H9 (cell line): Measurements from ENCODE around the gene SMC5. TPM values are rescaled to one million over a fixed set of nuclear protein-coding genes. Genes with fewer than 3 reads are reported as not detected.

ENCODE experiments used
- DNase-seq: peaks from one replicate; pipeline ENCODE4 v3.0.0-alpha.2; 2017
- H2AFZ ChIP-seq: one replicate; pipeline ENCODE4 v1.6.1; 2013; ENCODE audit warnings: mild to moderate bottlenecking, low read length, control low read depth, moderate library complexity
- H2AK5ac ChIP-seq: 2 replicates; pipeline ENCODE4 v1.6.1; 2013; ENCODE audit warnings: low read length, control low read depth, mixed read lengths; ENCODE audit not compliant: insufficient read length
- H2BK120ac ChIP-seq: one replicate; pipeline ENCODE4 v1.6.1; 2013; ENCODE audit warnings: low read depth, mild to moderate bottlenecking, low read length, control low read depth, inconsistent platforms; ENCODE audit not compliant: poor library complexity, severe bottlenecking
- H2BK12ac ChIP-seq: 2 replicates; pipeline ENCODE4 v1.6.1; 2013; ENCODE audit warnings: low read length, control low read depth, mixed read lengths, low read depth; ENCODE audit not compliant: insufficient read length
- H2BK15ac ChIP-seq: 2 replicates; pipeline ENCODE4 v1.6.1; 2013; ENCODE audit warnings: low read depth, low read length, control low read depth
- H2BK20ac ChIP-seq: one replicate; pipeline ENCODE4 v1.6.1; 2013; ENCODE audit warnings: low read depth, mild to moderate bottlenecking, low read length, control low read depth, inconsistent platforms; ENCODE audit not compliant: poor library complexity, severe bottlenecking
- H2BK5ac ChIP-seq: 2 replicates; pipeline ENCODE4 v1.6.1; 2013; ENCODE audit warnings: low read length, control low read depth, mixed read lengths; ENCODE audit not compliant: insufficient read length
- H3K14ac ChIP-seq: 2 replicates; pipeline ENCODE4 v1.6.1; 2013; ENCODE audit warnings: low read length, control low read depth; ENCODE audit not compliant: insufficient read depth
- H3K18ac ChIP-seq: 2 replicates; pipeline ENCODE4 v1.6.1; 2013; ENCODE audit warnings: low read depth, mild to moderate bottlenecking, mixed read lengths, low read length, control low read depth; ENCODE audit not compliant: insufficient read length
- H3K23ac ChIP-seq: 2 replicates; pipeline ENCODE4 v1.6.1; 2013; ENCODE audit warnings: low read length, control low read depth, mixed read lengths, low read depth; ENCODE audit not compliant: insufficient read length
- H3K23me2 ChIP-seq: 2 replicates; pipeline ENCODE4 v1.6.1; 2013; ENCODE audit warnings: low read depth, mild to moderate bottlenecking, mixed read lengths, low read length, control low read depth; ENCODE audit not compliant: insufficient read length, poor library complexity, severe bottlenecking
- H3K27ac ChIP-seq: 2 replicates; pipeline ENCODE4 v1.5.1; 2013; ENCODE audit warnings: low read length, control low read depth, mixed read lengths, low read depth; ENCODE audit not compliant: insufficient read length
- H3K27me3 ChIP-seq: 2 replicates; pipeline ENCODE4 v1.6.1; 2013; ENCODE audit warnings: low read length, control low read depth, inconsistent platforms; ENCODE audit not compliant: insufficient read depth
- H3K4ac ChIP-seq: 2 replicates; pipeline ENCODE4 v1.6.1; 2013; ENCODE audit warnings: low read depth, mild to moderate bottlenecking, control low read depth, inconsistent platforms, low read length, moderate library complexity
- H3K4me1 ChIP-seq: 2 replicates; pipeline ENCODE4 v1.6.1; 2013; ENCODE audit warnings: low read length, control low read depth, inconsistent platforms; ENCODE audit not compliant: insufficient read depth
- H3K4me2 ChIP-seq: 2 replicates; pipeline ENCODE4 v1.6.1; 2013; ENCODE audit warnings: low read length, control low read depth, mixed read lengths; ENCODE audit not compliant: insufficient read length, insufficient read depth
- H3K56ac ChIP-seq: 2 replicates; pipeline ENCODE4 v1.6.1; 2013; ENCODE audit warnings: low read depth, mild to moderate bottlenecking, mixed read lengths, low read length, control low read depth; ENCODE audit not compliant: insufficient read length
- H3K79me1 ChIP-seq: 2 replicates; pipeline ENCODE4 v1.6.1; 2013; ENCODE audit warnings: low read depth, mild to moderate bottlenecking, moderate library complexity, low read length, control low read depth, inconsistent platforms; ENCODE audit not compliant: insufficient read depth, poor library complexity, severe bottlenecking
- H3K79me2 ChIP-seq: 2 replicates; pipeline ENCODE4 v1.6.1; 2013; ENCODE audit warnings: low read length, control low read depth, inconsistent platforms; ENCODE audit not compliant: insufficient read depth
- H3K9ac ChIP-seq: 2 replicates; pipeline ENCODE4 v1.6.1; 2013; ENCODE audit warnings: low read length, control low read depth, mixed read lengths; ENCODE audit not compliant: insufficient read length; ENCODE audit errors: extremely low read depth
- H3K9me3 ChIP-seq: one replicate; pipeline ENCODE4 v1.6.1; 2013; ENCODE audit warnings: low read depth, low read length, inconsistent platforms; ENCODE audit not compliant: control insufficient read depth
- H3T11ph ChIP-seq: one replicate; pipeline ENCODE4 v1.6.1; 2013; ENCODE audit warnings: mild to moderate bottlenecking, low read length, control low read depth, inconsistent platforms
- H4K20me1 ChIP-seq: one replicate; pipeline ENCODE4 v1.6.1; 2013; ENCODE audit not compliant: control insufficient read depth, insufficient read length, insufficient read depth
- H4K5ac ChIP-seq: 2 replicates; pipeline ENCODE4 v1.6.1; 2013; ENCODE audit warnings: low read depth, mild to moderate bottlenecking, mixed read lengths, low read length, control low read depth; ENCODE audit not compliant: insufficient read length
- H4K8ac ChIP-seq: replicated peaks from 2 replicates; pipeline ENCODE4 v1.6.1; 2013; ENCODE audit warnings: low read length, control low read depth, mixed read lengths, low read depth; ENCODE audit not compliant: insufficient read length
- H4K91ac ChIP-seq: 2 replicates; pipeline ENCODE4 v1.6.1; 2013; ENCODE audit warnings: low read depth, mild to moderate bottlenecking, moderate library complexity, mixed read lengths, low read length, control low read depth; ENCODE audit not compliant: insufficient read length
- H3K27ac Mint-ChIP-seq, 3 experiments: 2 replicates in 2 of 3; 3 replicates in 1 of 3; pipeline ENCODE4 v1.8.0; 2020 to 2021; ENCODE audit warnings: mixed read lengths in 3 of 3, mild to moderate bottlenecking in 1 of 3, moderate library complexity in 1 of 3
- H3K27me3 Mint-ChIP-seq: 2 replicates; pipeline ENCODE4 v1.8.0; 2021; ENCODE audit warnings: low read depth, mild to moderate bottlenecking, moderate library complexity, mixed read lengths
- H3K36me3 Mint-ChIP-seq, 3 experiments: 2 replicates in 2 of 3; 3 replicates in 1 of 3; pipeline ENCODE4 v1.8.0; 2020 to 2021; ENCODE audit warnings: low read depth in 3 of 3, mixed read lengths in 3 of 3; ENCODE audit not compliant: insufficient read depth in 1 of 3
- H3K4me1 Mint-ChIP-seq, 2 experiments: 2 replicates each; pipeline ENCODE4 v1.8.0; 2020; ENCODE audit warnings: mixed read lengths in 2 of 2
- H3K4me3 Mint-ChIP-seq, 2 experiments: 2 replicates in 1 of 2; 3 replicates in 1 of 2; pipeline ENCODE4 v1.8.0; 2020 to 2021; ENCODE audit warnings: mild to moderate bottlenecking in 2 of 2, mixed read lengths in 2 of 2, moderate library complexity in 1 of 2
- H3K9me3 Mint-ChIP-seq, 2 experiments: 2 replicates in 1 of 2; 3 replicates in 1 of 2; pipeline ENCODE4 v1.8.0; 2020; ENCODE audit warnings: mild to moderate bottlenecking in 2 of 2, mixed read lengths in 2 of 2, moderate library complexity in 1 of 2
- CTCF ChIP-seq: fragments of 200-600 bp; sonication (generic); conservative IDR thresholded peaks from 3 replicates; pipeline ENCODE4 v1.8.0; 2021; ENCODE audit warnings: antibody characterized with exemption, mild to moderate bottlenecking
- WGBS: extraction: QIAGEN DNeasy Blood & Tissue Kit; methylation state at CpG from one replicate; pipeline ENCODE4 v1.1.7; 2013; ENCODE audit warnings: missing lambda C conversion rate, low lambda C conversion rate, mixed read lengths; ENCODE audit not compliant: insufficient read length; ENCODE audit errors: extremely low coverage; 5-methylcytosine and 5-hydroxymethylcytosine counted together
- total RNA-seq: library from RNA; stranded (reverse); gene quantifications from 2 replicates; pipeline ENCODE4 v1.2.1, GENCODE V29; 2021

Gene SMC5
- total RNA-seq, 1 experiment from 2014 or later: 29.6 TPM

GRCh38 chr9:70403166-70403565, 144.4 kb downstream of the SMC5 start:
- H4K5ac ChIP-seq: no peak overlapping the region
- H2BK120ac ChIP-seq: no peak overlapping the region
- no peak overlapping the region for H3K14ac ChIP-seq
- H3K18ac ChIP-seq: no peak overlapping the region
- no peak overlapping the region for H4K8ac ChIP-seq
- peaks cover 18 to 20% of the 10 kb centered on the region in 2 experiments for H3K4me1 Mint-ChIP-seq
- WGBS: no CpG with 5 or more reads among the region's 2 CpGs
- no peak for TF ChIP-seq CTCF
- H3K36me3 Mint-ChIP-seq: no peaks in the 10 kb centered on the region
- H3K4me1 ChIP-seq: peaks cover 7% of the 10 kb centered on the region
- H3K79me2 ChIP-seq: no peaks in the 10 kb centered on the region
- H3K9me3 ChIP-seq: no peaks in the 10 kb centered on the region
- no peaks in the 10 kb centered on the region for H3K79me1 ChIP-seq
- no peak overlapping the region for H4K91ac ChIP-seq
- no peak overlapping the region for H2BK15ac ChIP-seq
- no peak overlapping the region for H2AK5ac ChIP-seq
- no peak overlapping the region for H3K4me2 ChIP-seq
- H3K23ac ChIP-seq: no peak overlapping the region
- no peak overlapping the region for H3T11ph ChIP-seq
- H3K27me3 Mint-ChIP-seq: peaks cover 19% of the 10 kb centered on the region
- H3K27me3 ChIP-seq: no peaks in the 10 kb centered on the region
- no peak overlapping the region for H2BK20ac ChIP-seq
- no peak overlapping the region for H2BK12ac ChIP-seq
- no peak overlapping the region for H3K27ac ChIP-seq
- no peak overlapping the region for H3K9ac ChIP-seq
- DNase-seq: no peak
- H4K20me1 ChIP-seq: no peaks in the 10 kb centered on the region
- no peak overlapping the region for H2AFZ ChIP-seq
- H3K4me3 Mint-ChIP-seq: no peak overlapping the region
- no peak overlapping the region for H3K4ac ChIP-seq
- H3K56ac ChIP-seq: no peak overlapping the region
- no peaks in the 10 kb centered on the region for H3K9me3 Mint-ChIP-seq
- no peaks in the 10 kb centered on the region for H3K23me2 ChIP-seq
- H2BK5ac ChIP-seq: no peak overlapping the region
- H3K27ac Mint-ChIP-seq: no peak overlapping the region; a peak in 1 of 7 replicates
